Hepatocyte (in vitro differentiated cells): ENCODE results near the gene FRMD4B.

Experiments used
- CTCF ChIP-seq: fragments of 200-600 bp; sonication (generic); IDR thresholded peaks from 2 replicates; pipeline ENCODE4 v1.5.1; 2016; ENCODE audit warnings: antibody characterized with exemption, mild to moderate bottlenecking; ENCODE audit not compliant: poor library complexity
- EZH2phosphoT487 ChIP-seq: fragments of 200-600 bp; sonication (generic); IDR thresholded peaks from one replicate; pipeline ENCODE4 v1.6.1; 2018; ENCODE audit warnings: antibody characterized with exemption, mild to moderate bottlenecking, low read depth, moderate library complexity; ENCODE audit not compliant: unreplicated experiment, severe bottlenecking

DNA sequence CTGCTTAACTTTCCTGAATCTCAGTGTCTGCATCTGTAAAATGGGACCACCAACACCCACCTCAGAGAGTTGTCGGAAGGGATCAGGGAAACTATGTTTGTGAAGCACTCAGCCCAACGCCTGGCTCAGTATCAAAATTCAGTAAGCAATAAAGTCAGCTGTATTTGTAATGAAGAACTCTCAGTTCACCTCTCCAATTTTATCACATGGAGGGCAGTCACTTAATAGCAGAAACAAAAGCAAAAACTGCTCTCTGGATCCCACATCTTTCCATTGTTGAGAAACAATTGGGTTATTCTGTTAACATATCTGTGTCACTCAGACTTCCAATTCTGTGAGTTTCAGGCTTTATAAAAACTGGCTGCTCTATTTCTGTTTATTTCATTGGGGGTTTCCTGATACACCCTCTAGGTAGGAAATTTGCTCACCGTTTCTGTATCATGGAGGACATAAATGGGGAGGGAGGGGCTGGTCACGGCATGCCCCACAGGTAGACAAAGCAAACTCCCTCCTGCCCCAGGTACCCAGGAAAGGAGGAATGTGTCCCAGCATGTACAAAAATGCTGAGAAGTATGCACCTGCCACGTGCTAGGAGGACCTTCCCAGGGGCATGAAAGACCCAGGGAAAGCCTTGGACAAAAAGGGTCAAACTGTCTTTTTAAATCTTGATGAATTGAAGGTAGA, 182.1 kb downstream of the FRMD4B start:
- no peak for TF ChIP-seq CTCF
- no peak for TF ChIP-seq EZH2phosphoT487
